H1 (cell line): ENCODE results near the gene SGCD. TPM values are rescaled to one million over a fixed set of nuclear protein-coding genes. Genes with fewer than 3 reads are reported as not detected.

Source experiments
- CBX5 ChIP-seq: fragments of 300-800, 300-1000 bp; sonication (generic); IDR thresholded peaks from 2 replicates; pipeline ENCODE4 v1.7.1; 2016; ENCODE audit warnings: antibody characterized with exemption, low read length, low read depth
- EZH2 ChIP-seq: fragments of 200-600 bp; sonication (generic); IDR thresholded peaks from 2 replicates; pipeline ENCODE4 v1.7.1; 2012; ENCODE audit warnings: low read depth, mild to moderate bottlenecking, moderate library complexity, low read length, inconsistent platforms; ENCODE audit not compliant: severe bottlenecking
- GTF2F1 ChIP-seq: IDR thresholded peaks from 2 replicates; pipeline ENCODE4 v1.6.1; 2012; ENCODE audit warnings: low read depth, low read length, improper control_type of control experiment, borderline replicate concordance
- HDAC6 ChIP-seq: IDR thresholded peaks from one replicate; pipeline ENCODE4 v1.7.1; 2012; ENCODE audit warnings: low read depth, mild to moderate bottlenecking, inconsistent platforms, low read length, moderate library complexity
- POLR2A ChIP-seq, 2 experiments: IDR thresholded peaks; 1 replicate in 1 of 2; 2 replicates in 1 of 2; pipeline ENCODE4 v1.6.1; 2011; ENCODE audit warnings: low read depth in 2 of 2, low read length in 2 of 2, mild to moderate bottlenecking in 2 of 2; ENCODE audit errors: control extremely low read depth in 1 of 2
- POU5F1 ChIP-seq: IDR thresholded peaks from 2 replicates; pipeline ENCODE4 v1.6.1; 2011; ENCODE audit warnings: low read depth, mild to moderate bottlenecking, low read length, moderate library complexity
- polyA plus RNA-seq, 7 experiments: library from polyadenylated mRNA; depleted of rRNA in 3 of 7; stranded (reverse) in 5 of 7; unstranded in 2 of 7; fragments of >200 nt in 5 of 7; fragments of 200-250 nt in 2 of 7; gene quantifications; 1 replicate in 5 of 7; 2 replicates in 1 of 7; 4 replicates in 1 of 7; pipeline versions ENCODE4 v1.2.1 to v1.2.3, GENCODE V29; 2011 to 2013; ENCODE audit warnings: missing spikeins in 2 of 7, mixed read lengths in 2 of 7
- total RNA-seq: library from RNA; stranded (reverse); fragmentation: NEBNext Ultra II Directional; extraction: Animal tissue kit (Norgen Biotek cat#: 25700); gene quantifications from 2 replicates; pipeline ENCODE4 v1.2.1, GENCODE V29; 2021

The SGCD gene
- total and polyA plus RNA-seq, 2 of the 8 experiments (the other 6 are each of a cell fraction or from before 2014, with no cell fraction given), result 0.04 to 0.08 TPM

GRCh38 chr5:156589104-156589945 lies 262.4 kb downstream of the SGCD start (continued):
- TF ChIP-seq POLR2A (IDR thresholded peaks at IDR 0.05; ENCODE audit: control extremely low read depth in 1 of 2, low read depth in 2 of 2, low read length in 2 of 2) (no peak), GTF2F1 (no peak), EZH2 (no peak), POU5F1 (no peak), HDAC6 (no peak), CBX5 (no peak)
